ENCODE data around the gene BPIFA2. TPM values are rescaled to one million over a fixed set of nuclear protein-coding genes. Genes with fewer than 3 reads are reported as not detected.
A peak's percentile ranks its signal among the peaks of the same experiment; 100 is the strongest.

The BPIFA2 gene
- total RNA-seq, 1 donor from 2014 or later, result not detected

- DNase-seq, result no peak
- TF ChIP-seq CTCF (IDR thresholded peaks at IDR 0.05), result no peak
- intact Hi-C loops (cut with DNase I), result no loop called here
- Histone ChIP-seq H3K4me3 (no peak overlapping the region), H3K27me3 (no peaks in the 10 kb centered on the region), H3K4me1 (no peaks in the 10 kb centered on the region), H3K9me3 (no peaks in the 10 kb centered on the region), H3K27ac (no peak overlapping the region), H3K36me3 (no peaks in the 10 kb centered on the region)
- no peak for ATAC-seq
Observed at GRCh38 chr20:33125983-33126382, 42.0 kb upstream of the BPIFA2 start.

DNA sequence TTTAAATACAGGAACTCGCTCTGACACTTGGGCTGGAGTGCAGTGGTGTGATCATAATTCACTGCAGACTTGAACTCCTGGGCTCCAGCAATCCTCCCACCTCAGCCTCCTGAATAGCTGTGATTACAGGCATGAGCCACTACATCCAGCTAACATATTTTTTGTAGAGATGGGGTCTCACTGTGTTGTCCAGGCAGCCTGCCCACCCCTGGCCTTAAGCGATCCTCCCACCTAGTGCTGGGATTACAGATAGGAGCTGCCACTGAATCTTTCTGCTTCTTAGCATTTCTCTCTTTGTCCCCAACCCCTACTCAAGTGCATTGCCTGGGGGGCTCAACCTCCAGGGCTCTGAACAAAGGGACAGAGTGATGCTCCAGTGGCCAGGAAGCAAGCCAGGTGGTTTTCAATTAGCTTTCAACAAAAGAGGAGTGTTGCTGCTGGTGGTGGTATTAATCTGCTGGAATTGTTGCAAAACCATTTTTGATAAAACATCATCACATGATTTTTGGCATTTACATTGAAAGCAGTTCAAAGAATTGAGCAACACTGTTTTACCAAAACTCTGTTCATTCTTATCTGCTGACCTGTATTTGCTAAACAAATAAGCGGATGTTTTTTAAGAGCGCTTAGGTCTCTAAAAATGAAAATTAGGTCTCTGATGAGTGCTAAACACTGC is 40.4 kb upstream of the BPIFA2 start:
- no peak for TF ChIP-seq CTCF (IDR thresholded peaks at IDR 0.05)
- ATAC-seq (peak; percentile 46), DNase-seq (no peak)
- Histone ChIP-seq H3K27me3 (no peaks in the 10 kb centered on the region), H3K9me3 (no peaks in the 10 kb centered on the region), H3K36me3 (no peaks in the 10 kb centered on the region), H3K4me1 (no peaks in the 10 kb centered on the region), H3K27ac (no peak overlapping the region), H3K4me3 (no peak overlapping the region)
- intact Hi-C loops (cut with DNase I), result no loop called here

DNA sequence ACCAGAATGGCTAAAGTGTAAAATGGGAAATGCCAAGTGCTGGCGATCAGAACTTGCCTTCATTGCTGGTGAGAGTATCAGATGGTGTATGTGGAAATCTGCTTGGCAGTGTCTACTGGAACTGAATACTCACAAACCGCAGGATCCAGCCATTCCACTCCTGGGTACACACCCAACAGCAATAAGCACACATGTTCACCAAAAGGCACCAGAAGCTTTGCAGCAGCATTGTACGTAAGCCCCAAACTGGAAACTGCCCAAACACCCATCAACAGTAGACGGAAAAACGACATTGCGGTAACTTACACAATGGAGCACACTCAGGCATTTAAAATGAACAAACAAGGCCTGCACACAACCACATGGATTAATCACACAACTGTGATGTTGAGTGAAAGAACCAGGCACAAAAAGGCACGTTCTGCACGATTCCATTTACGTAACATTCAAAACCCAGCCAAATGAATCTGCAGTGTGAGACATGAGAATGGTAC is 37.3 kb upstream of the BPIFA2 start:
- Histone ChIP-seq H3K27me3 (no peaks in the 10 kb centered on the region), H3K27ac (peak overlapping the region; percentile 36), H3K4me3 (no peak overlapping the region), H3K4me1 (no peaks in the 10 kb centered on the region), H3K36me3 (no peaks in the 10 kb centered on the region), H3K9me3 (no peaks in the 10 kb centered on the region)
- intact Hi-C loops (cut with DNase I), result no loop called here
- DNase-seq (no peak), ATAC-seq (peak; percentile 85)
- no peak for TF ChIP-seq CTCF (IDR thresholded peaks at IDR 0.05)

DNA sequence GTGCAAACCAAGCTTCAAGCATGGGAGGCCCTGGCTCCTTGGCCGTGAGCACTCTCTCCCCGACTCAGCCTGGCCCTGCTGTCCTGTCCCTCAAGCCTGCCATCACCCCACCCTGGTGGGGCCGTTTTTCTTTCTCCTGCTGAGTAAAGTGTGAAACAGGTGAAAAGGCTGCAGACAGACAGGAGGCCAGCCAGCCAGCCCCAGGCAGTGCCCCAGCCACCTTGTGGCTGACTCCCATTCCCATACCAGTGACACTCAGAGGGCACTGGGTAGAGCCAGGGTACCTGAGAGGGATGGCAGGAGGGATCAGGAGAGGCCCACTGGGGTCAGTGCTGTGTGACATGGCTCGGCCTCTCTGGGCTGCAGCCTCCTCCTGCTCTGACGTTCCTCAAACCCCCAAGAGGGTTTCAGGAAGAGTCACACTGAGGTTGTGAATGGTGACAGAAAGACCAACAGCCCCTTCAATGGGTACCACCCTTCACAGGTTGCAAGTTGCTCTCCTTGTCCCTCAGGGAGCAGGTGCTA is 35.9 kb upstream of the BPIFA2 start:
- no peak for ATAC-seq
- no peak overlapping the region for H3K27ac ChIP-seq
- no peak for DNase-seq

DNA sequence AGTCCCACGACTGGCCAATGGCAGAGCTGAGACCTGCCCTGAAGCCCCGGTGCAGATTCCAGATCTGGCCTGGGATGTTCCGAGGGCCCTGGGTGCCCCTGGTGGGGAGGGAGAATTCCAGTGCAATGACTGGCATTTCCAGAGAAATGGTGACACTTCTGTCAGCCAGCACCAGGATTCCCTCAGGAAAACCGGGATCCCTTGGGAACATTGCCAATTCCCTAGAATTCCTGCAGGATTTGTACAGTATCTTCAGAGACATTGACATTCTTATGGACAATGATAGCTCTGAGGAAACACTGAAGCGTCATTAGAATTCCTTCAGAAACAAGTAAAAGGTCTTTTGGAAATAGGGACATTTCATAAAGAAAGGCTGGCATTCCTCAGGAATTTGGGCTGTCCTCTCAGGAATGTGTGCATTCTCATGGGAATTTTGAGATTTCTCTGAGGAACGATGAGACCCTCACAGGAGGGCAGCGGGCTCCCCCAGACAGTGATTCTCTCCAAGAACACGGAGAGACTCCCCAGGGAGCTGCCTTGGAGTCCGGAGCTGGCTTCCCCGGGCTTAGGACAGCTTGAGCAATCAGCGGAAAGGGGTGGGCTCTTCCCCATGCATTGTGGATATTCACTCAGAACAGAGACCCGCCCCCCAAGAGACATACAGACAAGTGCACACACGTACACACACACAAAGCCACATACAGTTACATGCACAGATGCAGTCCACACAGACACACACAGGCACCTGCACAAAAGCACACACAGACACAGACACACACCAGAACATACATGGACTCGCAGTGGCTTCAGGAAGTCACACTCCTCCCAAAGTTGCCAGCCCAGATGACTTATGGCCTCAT is 35.2 kb upstream of the BPIFA2 start:
- no peak for DNase-seq
- Histone ChIP-seq H3K4me1 (no peaks in the 10 kb centered on the region), H3K9me3 (no peaks in the 10 kb centered on the region), H3K4me3 (no peak overlapping the region), H3K36me3 (no peaks in the 10 kb centered on the region), H3K27ac (no peak overlapping the region), H3K27me3 (no peaks in the 10 kb centered on the region)
- ATAC-seq, result no peak
- TF ChIP-seq CTCF (IDR thresholded peaks at IDR 0.05), result no peak
- intact Hi-C loops (cut with DNase I), result no loop called here

More for the DNA sequence above, 35.9 kb upstream of the BPIFA2 start:
- no peaks in the 10 kb centered on the region for H3K36me3 ChIP-seq
- H3K9me3 ChIP-seq, result no peaks in the 10 kb centered on the region
- H3K4me1 ChIP-seq, result no peaks in the 10 kb centered on the region
- intact Hi-C loops (cut with DNase I), result no loop called here
- no peak for TF ChIP-seq CTCF (IDR thresholded peaks at IDR 0.05)
- H3K4me3 ChIP-seq, result no peak overlapping the region
- H3K27me3 ChIP-seq, result no peaks in the 10 kb centered on the region
